ENCODE results near the gene ABCC4.

ABCC4 gene

GRCh38 chr13:95301183-95301967 lies at the start of gene ABCC4:
Gene ABCC4 (minus strand): TSS chr13:95301451. CDS start chr13:95301314, 137 bp downstream.
- DNase-seq (ENCODE audit: low read depth in 2 of 2), result peak; percentile 52 to 59

GRCh38 chr13:95349267-95349666 lies 48.0 kb upstream of the ABCC4 start:
- no peak for DNase-seq (ENCODE audit: low read depth in 2 of 2)

GRCh38 chr13:95343944-95344343 lies 42.7 kb upstream of the ABCC4 start:
- DNase-seq (ENCODE audit: low read depth in 2 of 2), result no peak

- no peak for DNase-seq (ENCODE audit: low read depth in 2 of 2)
These were observed 40.2 kb upstream of the ABCC4 start for GRCh38 chr13:95341441-95341840.

- DNase-seq (ENCODE audit: low read depth in 2 of 2), result no peak
These were observed 37.7 kb upstream of the ABCC4 start for GRCh38 chr13:95338905-95339304.

- no peak for DNase-seq (ENCODE audit: low read depth in 2 of 2)
These were observed 36.3 kb upstream of the ABCC4 start for GRCh38 chr13:95337597-95337996.

GRCh38 chr13:95335667-95336066 lies 34.4 kb upstream of the ABCC4 start:
- no peak for DNase-seq (ENCODE audit: low read depth in 2 of 2)

GRCh38 chr13:95328386-95328785 lies 27.1 kb upstream of the ABCC4 start:
- no peak for DNase-seq (ENCODE audit: low read depth in 2 of 2)

GRCh38 chr13:95327190-95327589 lies 25.9 kb upstream of the ABCC4 start:
- no peak for DNase-seq (ENCODE audit: low read depth in 2 of 2)

GRCh38 chr13:95326695-95327094 lies 25.4 kb upstream of the ABCC4 start:
- no peak for DNase-seq (ENCODE audit: low read depth in 2 of 2)

- no peak for DNase-seq (ENCODE audit: low read depth in 2 of 2)
These were observed 24.2 kb upstream of the ABCC4 start for GRCh38 chr13:95325485-95325884.

- no peak for DNase-seq (ENCODE audit: low read depth in 2 of 2)
These were observed 22.8 kb upstream of the ABCC4 start for GRCh38 chr13:95323930-95324662.

GRCh38 chr13:95319551-95320274 lies 18.5 kb upstream of the ABCC4 start:
- DNase-seq (ENCODE audit: low read depth in 2 of 2), result no peak

- no peak for DNase-seq (ENCODE audit: low read depth in 2 of 2)
These were observed 16.1 kb upstream of the ABCC4 start for GRCh38 chr13:95317039-95317989.

- no peak for DNase-seq (ENCODE audit: low read depth in 2 of 2)
These were observed 14.5 kb upstream of the ABCC4 start for GRCh38 chr13:95315752-95316151.

GRCh38 chr13:95307507-95307906 lies 6.3 kb upstream of the ABCC4 start:
- DNase-seq (ENCODE audit: low read depth in 2 of 2), result no peak

GRCh38 chr13:95304453-95304852 lies 3.2 kb upstream of the ABCC4 start:
- DNase-seq (ENCODE audit: low read depth in 2 of 2), result no peak

- no peak for DNase-seq (ENCODE audit: low read depth in 2 of 2)
These were observed 730 bp upstream of the ABCC4 start for GRCh38 chr13:95301968-95302393.

GRCh38 chr13:95300625-95301182 lies 547 bp downstream of the ABCC4 start:
- DNase-seq (ENCODE audit: low read depth in 2 of 2), result peak in 1 of 2 donors; percentile 43

GRCh38 chr13:95298971-95299621 lies 2.2 kb downstream of the ABCC4 start:
- no peak for DNase-seq (ENCODE audit: low read depth in 2 of 2)

Data from stimulated activated CD8-positive, alpha-beta memory T cell treated with anti-CD3 and anti-CD28 coated beads, Interleukin-15, amount 100 ng/mL, for 48 hours (primary cell).